Measurements from ENCODE around the gene FHIT. TPM values are rescaled to one million over a fixed set of nuclear protein-coding genes. Genes with fewer than 3 reads are reported as not detected.

FHIT gene
- total and polyA plus RNA-seq, 4 donors: 2.1 to 14.7 (median 6.6) TPM

GRCh38 chr3:60970850-60971249 lies 280.4 kb downstream of the FHIT start (continued):
- TF ChIP-seq ZBTB33 (IDR thresholded peaks at IDR 0.05) (no peak), JUND (IDR thresholded peaks at IDR 0.05) (no peak)
- TF ChIP-seq, protein P1, sequence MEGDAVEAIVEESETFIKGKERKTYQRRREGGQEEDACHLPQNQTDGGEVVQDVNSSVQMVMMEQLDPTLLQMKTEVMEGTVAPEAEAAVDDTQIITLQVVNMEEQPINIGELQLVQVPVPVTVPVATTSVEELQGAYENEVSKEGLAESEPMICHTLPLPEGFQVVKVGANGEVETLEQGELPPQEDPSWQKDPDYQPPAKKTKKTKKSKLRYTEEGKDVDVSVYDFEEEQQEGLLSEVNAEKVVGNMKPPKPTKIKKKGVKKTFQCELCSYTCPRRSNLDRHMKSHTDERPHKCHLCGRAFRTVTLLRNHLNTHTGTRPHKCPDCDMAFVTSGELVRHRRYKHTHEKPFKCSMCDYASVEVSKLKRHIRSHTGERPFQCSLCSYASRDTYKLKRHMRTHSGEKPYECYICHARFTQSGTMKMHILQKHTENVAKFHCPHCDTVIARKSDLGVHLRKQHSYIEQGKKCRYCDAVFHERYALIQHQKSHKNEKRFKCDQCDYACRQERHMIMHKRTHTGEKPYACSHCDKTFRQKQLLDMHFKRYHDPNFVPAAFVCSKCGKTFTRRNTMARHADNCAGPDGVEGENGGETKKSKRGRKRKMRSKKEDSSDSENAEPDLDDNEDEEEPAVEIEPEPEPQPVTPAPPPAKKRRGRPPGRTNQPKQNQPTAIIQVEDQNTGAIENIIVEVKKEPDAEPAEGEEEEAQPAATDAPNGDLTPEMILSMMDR (IDR thresholded peaks at IDR 0.05; ENCODE audit: low read depth, low read length, missing input control): no peak

DNA sequence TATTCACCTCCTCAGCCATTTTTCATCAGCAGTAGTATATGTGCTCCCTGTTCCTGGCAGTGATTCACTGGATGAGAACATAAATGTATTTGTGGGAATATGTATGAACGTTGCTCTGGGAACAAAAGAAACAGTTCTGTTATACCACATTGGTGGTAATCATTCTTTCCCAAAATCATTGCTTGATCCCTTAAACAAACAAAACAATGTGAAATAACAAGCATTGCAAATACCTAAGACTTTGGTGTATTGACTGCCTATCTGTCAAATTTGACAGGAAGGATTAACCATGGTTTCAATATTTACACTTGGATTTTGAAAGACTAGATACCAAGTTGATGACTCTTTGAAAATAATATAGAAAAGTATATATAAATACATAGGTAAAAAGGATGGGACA lies 284.1 kb downstream of the FHIT start:
- Histone ChIP-seq H3K27me3 (ENCODE audit: control insufficient read depth in 4 of 4, insufficient read depth in 4 of 4, low read length in 3 of 4) (no peaks in the 10 kb centered on the region), H3K9ac (ENCODE audit: low read depth in 1 of 2, low read length in 2 of 2) (no peak overlapping the region), H3K9me3 (ENCODE audit: control insufficient read depth in 4 of 4, low read length in 3 of 4) (peaks cover 0 to 3% (median under 1%) of the 10 kb centered on the region in 4 donors), H3K4me1 (ENCODE audit: control insufficient read depth in 4 of 4, insufficient read depth in 4 of 4, low read length in 3 of 4) (no peaks in the 10 kb centered on the region), H3K27ac (ENCODE audit: low read depth in 1 of 2, low read length in 2 of 2) (no peak overlapping the region), H3K4me3 (ENCODE audit: low read depth in 1 of 3, low read length in 3 of 3) (no peak overlapping the region), H3K36me3 (ENCODE audit: control insufficient read depth in 4 of 4, insufficient read depth in 3 of 4, low read depth in 1 of 4, low read length in 3 of 4) (no peaks in the 10 kb centered on the region)
- DNase-seq (ENCODE audit: low spot score): no peak
- WGBS: 84% methylated on average over 1 of the region's 1 CpG
- TF ChIP-seq, protein P1 (IDR thresholded peaks at IDR 0.05; ENCODE audit: low read depth, low read length, missing input control): no peak
- TF ChIP-seq ZBTB33 (IDR thresholded peaks at IDR 0.05): no peak

DNA sequence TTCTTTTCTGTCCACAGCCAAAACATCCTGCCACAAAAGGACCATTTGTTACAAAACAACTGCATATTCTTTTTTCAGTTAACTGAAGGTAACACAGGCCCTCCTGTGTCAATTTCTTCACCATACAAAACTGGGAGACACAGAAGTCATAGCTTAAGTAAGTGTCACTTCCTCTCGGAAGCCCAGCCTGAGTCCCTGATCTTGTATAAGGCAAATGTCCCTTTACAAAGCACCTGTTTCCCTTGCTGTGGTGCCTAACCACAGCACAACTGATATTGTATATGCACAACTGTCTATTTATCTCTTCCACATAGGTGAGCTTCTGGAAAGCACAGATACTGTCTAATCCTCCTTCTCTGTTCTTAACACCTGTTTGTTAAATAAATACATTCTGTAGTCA lies 293.7 kb downstream of the FHIT start:
- no peak overlapping the region for H3K27ac ChIP-seq (ENCODE audit: low read depth in 1 of 2, low read length in 2 of 2)
- no peaks in the 10 kb centered on the region for H3K4me1 ChIP-seq (ENCODE audit: control insufficient read depth in 4 of 4, insufficient read depth in 4 of 4, low read length in 3 of 4)
- 86% methylated on average over 1 of the region's 1 CpG for WGBS
- H3K27me3 ChIP-seq (ENCODE audit: control insufficient read depth in 4 of 4, insufficient read depth in 4 of 4, low read length in 3 of 4): no peaks in the 10 kb centered on the region
- H3K4me3 ChIP-seq (ENCODE audit: low read depth in 1 of 3, low read length in 3 of 3): no peak overlapping the region
- no peaks in the 10 kb centered on the region for H3K36me3 ChIP-seq (ENCODE audit: control insufficient read depth in 4 of 4, insufficient read depth in 3 of 4, low read depth in 1 of 4, low read length in 3 of 4)
- no peak overlapping the region for H3K9ac ChIP-seq (ENCODE audit: low read depth in 1 of 2, low read length in 2 of 2)
- no peak for DNase-seq (ENCODE audit: low spot score)
- H3K9me3 ChIP-seq (ENCODE audit: control insufficient read depth in 4 of 4, low read length in 3 of 4): peaks cover 0 to 14% (median 6%) of the 10 kb centered on the region in 4 donors
- no peak for TF ChIP-seq FOXA2 (IDR thresholded peaks at IDR 0.05)
- TF ChIP-seq HNF4A (conservative IDR thresholded peaks at IDR 0.05): no peak
- no peak for TF ChIP-seq GABPA (IDR thresholded peaks at IDR 0.05 in 1 of 2, conservative IDR thresholded peaks at IDR 0.05 in 1 of 2)
- no peak for TF ChIP-seq TAF1 (conservative IDR thresholded peaks at IDR 0.05)
- no peak for TF ChIP-seq RAD21 (IDR thresholded peaks at IDR 0.05)
- TF ChIP-seq FOXA1 (IDR thresholded peaks at IDR 0.05): no peak
- no peak for TF ChIP-seq YY1 (IDR thresholded peaks at IDR 0.05)
- TF ChIP-seq NR2F2 (IDR thresholded peaks at IDR 0.05): no peak
- TF ChIP-seq, protein P2, sequence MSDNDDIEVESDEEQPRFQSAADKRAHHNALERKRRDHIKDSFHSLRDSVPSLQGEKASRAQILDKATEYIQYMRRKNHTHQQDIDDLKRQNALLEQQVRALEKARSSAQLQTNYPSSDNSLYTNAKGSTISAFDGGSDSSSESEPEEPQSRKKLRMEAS (IDR thresholded peaks at IDR 0.05): no peak
- no peak for TF ChIP-seq JUND (IDR thresholded peaks at IDR 0.05)
- TF ChIP-seq EGR1 (IDR thresholded peaks at IDR 0.05; ENCODE audit: low read depth in 2 of 2): no peak
- TF ChIP-seq ZBTB33 (IDR thresholded peaks at IDR 0.05): no peak
- no peak for TF ChIP-seq RXRA (IDR thresholded peaks at IDR 0.05)
- TF ChIP-seq, protein P1 (IDR thresholded peaks at IDR 0.05; ENCODE audit: low read depth, low read length, missing input control): no peak

All from liver (tissue), 9 donors.